Suprapubic skin (tissue), 4 donors: ENCODE results near the gene ZNF521. TPM values are rescaled to one million over a fixed set of nuclear protein-coding genes. Genes with fewer than 3 reads are reported as not detected.

Experiments used
- DNase-seq, 2 donors: peaks; one replicate each; pipeline ENCODE4 v3.0.0-alpha.2; 2019; ENCODE audit warnings: low spot score in 2 of 2
- H3K27ac ChIP-seq: fragments of 200-600 bp; sonication (generic); one replicate; pipeline ENCODE4 v1.5.1; 2019
- H3K27me3 ChIP-seq: fragments of 200-600 bp; sonication (generic); one replicate; pipeline ENCODE4 v1.5.1; 2019
- H3K36me3 ChIP-seq: fragments of 200-600 bp; sonication (generic); one replicate; pipeline ENCODE4 v1.5.1; 2019
- H3K4me1 ChIP-seq: fragments of 200-600 bp; sonication (generic); one replicate; pipeline ENCODE4 v1.5.1; 2019
- H3K4me3 ChIP-seq: fragments of 200-600 bp; sonication (generic); one replicate; pipeline ENCODE4 v1.5.1; 2019; ENCODE audit warnings: mild to moderate bottlenecking
- H3K9me3 ChIP-seq: fragments of 200-600 bp; sonication (generic); one replicate; pipeline ENCODE4 v1.5.1; 2019
- CTCF ChIP-seq, 2 donors: fragments of 200-600 bp in 1 of 2; fragments of 450-650 bp in 1 of 2; sonication (generic) in 1 of 2; IDR thresholded peaks; one replicate each; pipeline ENCODE4 v1.5.1; 2016 to 2019; ENCODE audit warnings: antibody characterized with exemption in 2 of 2, mild to moderate bottlenecking in 1 of 2, moderate library complexity in 1 of 2
- EP300 ChIP-seq: sonication (generic); formaldehyde crosslinking; IDR thresholded peaks from one replicate; pipeline ENCODE4 v1.6.1; 2017; ENCODE audit warnings: antibody characterized with exemption
- POLR2A ChIP-seq, 2 donors: fragments of 450-650 bp; IDR thresholded peaks; one replicate each; pipeline ENCODE4 v1.6.1; 2017; ENCODE audit warnings: antibody characterized with exemption in 2 of 2, mild to moderate bottlenecking in 2 of 2, moderate library complexity in 2 of 2
- POLR2AphosphoS5 ChIP-seq, 3 donors: sonication (generic); formaldehyde crosslinking; IDR thresholded peaks; one replicate each; pipeline ENCODE4 v1.6.1; 2017; ENCODE audit warnings: antibody characterized with exemption in 3 of 3
- whole genome bisulfite sequencing: methylation state at CpG from one replicate; pipeline ENCODE4 v1.1.5; 2018; 5-methylcytosine and 5-hydroxymethylcytosine counted together
- total RNA-seq, 4 donors: library from RNA; depleted of rRNA; stranded (reverse); fragments of >200 nt; gene quantifications; one replicate each; pipeline ENCODE4 v1.1.0, GENCODE V29; 2016

Gene ZNF521
- total RNA-seq, 4 donors from 2014 or later = 6.4 to 13.2 (median 10.1) TPM

- Histone ChIP-seq H3K4me1 (no peaks in the 10 kb centered on the region), H3K4me3 (no peak overlapping the region)
- WGBS = 89% methylated on average over 7 of the region's 7 CpGs
Observed at GRCh38 chr18:25189391-25190185, 162.4 kb downstream of the ZNF521 start.

GRCh38 chr18:25187521-25188192, 164.3 kb downstream of the ZNF521 start:
- Histone ChIP-seq H3K4me1 (no peaks in the 10 kb centered on the region), H3K4me3 (no peak overlapping the region), H3K27me3 (no peaks in the 10 kb centered on the region), H3K27ac (no peak overlapping the region), H3K9me3 (no peaks in the 10 kb centered on the region), H3K36me3 (no peaks in the 10 kb centered on the region)
- DNase-seq = no peak
- TF ChIP-seq CTCF (IDR thresholded peaks at IDR 0.05) = no peak
- TF ChIP-seq POLR2AphosphoS5 (IDR thresholded peaks at IDR 0.05) = no peak
- no peak for TF ChIP-seq POLR2A (IDR thresholded peaks at IDR 0.05)
- no peak for TF ChIP-seq EP300
- 87% methylated on average over 7 of the region's 7 CpGs for WGBS

More at GRCh38 chr18:25189391-25190185, 162.4 kb downstream of the ZNF521 start:
- H3K27me3 ChIP-seq = no peaks in the 10 kb centered on the region
- TF ChIP-seq CTCF (IDR thresholded peaks at IDR 0.05) = no peak
- no peak for TF ChIP-seq POLR2A (IDR thresholded peaks at IDR 0.05)
- no peak for TF ChIP-seq EP300
- no peak for TF ChIP-seq POLR2AphosphoS5 (IDR thresholded peaks at IDR 0.05)
- H3K9me3 ChIP-seq = no peaks in the 10 kb centered on the region
- no peaks in the 10 kb centered on the region for H3K36me3 ChIP-seq
- no peak overlapping the region for H3K27ac ChIP-seq
- DNase-seq = no peak

- WGBS = 88% methylated on average over 4 of the region's 4 CpGs
- Histone ChIP-seq H3K27me3 (no peaks in the 10 kb centered on the region), H3K9me3 (no peaks in the 10 kb centered on the region), H3K27ac (no peak overlapping the region), H3K4me1 (no peaks in the 10 kb centered on the region), H3K4me3 (no peak overlapping the region), H3K36me3 (no peaks in the 10 kb centered on the region)
- no peak for DNase-seq
- TF ChIP-seq POLR2AphosphoS5 (IDR thresholded peaks at IDR 0.05) (no peak), EP300 (no peak), CTCF (IDR thresholded peaks at IDR 0.05) (no peak), POLR2A (IDR thresholded peaks at IDR 0.05) (no peak)
Observed at GRCh38 chr18:25186871-25187270, 165.1 kb downstream of the ZNF521 start.

GRCh38 chr18:25181993-25182392, 170.0 kb downstream of the ZNF521 start:
- no peak overlapping the region for H3K4me3 ChIP-seq
- DNase-seq = no peak
- H3K4me1 ChIP-seq = no peaks in the 10 kb centered on the region
- H3K36me3 ChIP-seq = no peaks in the 10 kb centered on the region
- no peaks in the 10 kb centered on the region for H3K9me3 ChIP-seq
- no peak overlapping the region for H3K27ac ChIP-seq
- TF ChIP-seq POLR2A (IDR thresholded peaks at IDR 0.05) = no peak
- no peak for TF ChIP-seq EP300
- TF ChIP-seq POLR2AphosphoS5 (IDR thresholded peaks at IDR 0.05) = no peak
- no peak for TF ChIP-seq CTCF (IDR thresholded peaks at IDR 0.05)
- no peaks in the 10 kb centered on the region for H3K27me3 ChIP-seq
- 92% methylated on average over 2 of the region's 2 CpGs for WGBS

- no peak overlapping the region for H3K27ac ChIP-seq
Observed at GRCh38 chr18:25181581-25181980, 170.4 kb downstream of the ZNF521 start.

More at GRCh38 chr18:25181581-25181980, 170.4 kb downstream of the ZNF521 start:
- H3K9me3 ChIP-seq = no peaks in the 10 kb centered on the region
- TF ChIP-seq CTCF (IDR thresholded peaks at IDR 0.05) (no peak), EP300 (no peak), POLR2AphosphoS5 (IDR thresholded peaks at IDR 0.05) (no peak), POLR2A (IDR thresholded peaks at IDR 0.05) (no peak)
- H3K36me3 ChIP-seq = no peaks in the 10 kb centered on the region
- no peak overlapping the region for H3K4me3 ChIP-seq
- 90% methylated on average over 3 of the region's 3 CpGs for WGBS
- no peaks in the 10 kb centered on the region for H3K4me1 ChIP-seq
- no peaks in the 10 kb centered on the region for H3K27me3 ChIP-seq
- no peak for DNase-seq
